ENCODE results near the gene TBC1D22A.
A peak's percentile ranks its signal among the peaks of the same experiment; 100 is the strongest.

Gene TBC1D22A

DNA sequence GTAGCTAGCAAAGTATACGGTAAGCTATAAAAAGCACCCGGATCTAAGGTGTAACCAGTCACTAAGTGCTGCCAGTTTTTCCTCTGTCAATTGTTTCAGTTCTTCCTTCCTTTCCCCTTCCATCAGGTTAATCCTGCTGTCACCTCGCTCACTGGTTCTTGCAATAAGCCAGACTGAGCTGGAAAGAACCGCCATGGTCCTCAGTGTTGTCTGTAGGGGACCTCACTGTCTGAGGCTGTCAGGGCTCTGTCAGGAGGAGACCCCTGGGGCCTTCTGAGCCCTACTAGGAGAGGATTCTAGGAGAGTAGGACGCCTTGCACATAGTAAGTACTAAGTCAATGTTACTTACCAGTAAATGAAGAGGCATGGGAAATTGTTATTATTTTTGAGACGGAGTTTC, 1.4 kb upstream of the TBC1D22A start:
- H3K36me3 ChIP-seq (ENCODE audit: control insufficient read depth in 1 of 2, insufficient read depth in 2 of 2, low read length in 2 of 2) = no peaks in the 10 kb centered on the region
- no peak overlapping the region for H3K9ac ChIP-seq (ENCODE audit: low read depth in 1 of 2, low read length in 2 of 2)
- H3K27me3 ChIP-seq (ENCODE audit: control insufficient read depth in 1 of 2, insufficient read depth in 2 of 2, low read length in 2 of 2) = no peaks in the 10 kb centered on the region
- no peak overlapping the region for H3K4me3 ChIP-seq (ENCODE audit: low read depth in 1 of 2, low read length in 2 of 2)
- peaks cover 38 to 48% of the 10 kb centered on the region in 2 donors for H3K4me1 ChIP-seq (ENCODE audit: control insufficient read depth in 1 of 2, insufficient read depth in 2 of 2, low read length in 2 of 2)
- H3K27ac ChIP-seq (ENCODE audit: low read depth, low read length) = no peak overlapping the region
- H3K9me3 ChIP-seq (ENCODE audit: control insufficient read depth in 1 of 2, low read length in 2 of 2) = peaks cover 0 to 6% of the 10 kb centered on the region in 2 donors

- Histone ChIP-seq H3K27ac (ENCODE audit: low read depth, low read length) (peak overlapping the region; percentile 88), H3K36me3 (ENCODE audit: control insufficient read depth in 1 of 2, insufficient read depth in 2 of 2, low read length in 2 of 2) (peaks cover 0 to 3% of the 10 kb centered on the region in 2 donors), H3K9ac (ENCODE audit: low read depth in 1 of 2, low read length in 2 of 2) (peak overlapping the region; percentile 91 to 98), H3K9me3 (ENCODE audit: control insufficient read depth in 1 of 2, low read length in 2 of 2) (no peaks in the 10 kb centered on the region), H3K4me1 (ENCODE audit: control insufficient read depth in 1 of 2, insufficient read depth in 2 of 2, low read length in 2 of 2) (peaks cover 38 to 48% of the 10 kb centered on the region in 2 donors), H3K27me3 (ENCODE audit: control insufficient read depth in 1 of 2, insufficient read depth in 2 of 2, low read length in 2 of 2) (no peaks in the 10 kb centered on the region), H3K4me3 (ENCODE audit: low read depth in 1 of 2, low read length in 2 of 2) (peak overlapping the region; percentile 96 to 98)
These were observed 762 bp upstream of the TBC1D22A start for GRCh38 chr22:46761539-46762237.

GRCh38 chr22:46763051-46763705, 728 bp downstream of the TBC1D22A start:
- Histone ChIP-seq H3K4me3 (ENCODE audit: low read depth in 1 of 2, low read length in 2 of 2) (peak overlapping the region; percentile 96 to 98), H3K36me3 (ENCODE audit: control insufficient read depth in 1 of 2, insufficient read depth in 2 of 2, low read length in 2 of 2) (peaks cover 0 to 6% of the 10 kb centered on the region in 2 donors), H3K9me3 (ENCODE audit: control insufficient read depth in 1 of 2, low read length in 2 of 2) (no peaks in the 10 kb centered on the region), H3K27ac (ENCODE audit: low read depth, low read length) (peak overlapping the region; percentile 89), H3K4me1 (ENCODE audit: control insufficient read depth in 1 of 2, insufficient read depth in 2 of 2, low read length in 2 of 2) (peaks cover 38 to 55% of the 10 kb centered on the region in 2 donors), H3K27me3 (ENCODE audit: control insufficient read depth in 1 of 2, insufficient read depth in 2 of 2, low read length in 2 of 2) (no peaks in the 10 kb centered on the region), H3K9ac (ENCODE audit: low read depth in 1 of 2, low read length in 2 of 2) (peak overlapping the region; percentile 91 to 98)

DNA sequence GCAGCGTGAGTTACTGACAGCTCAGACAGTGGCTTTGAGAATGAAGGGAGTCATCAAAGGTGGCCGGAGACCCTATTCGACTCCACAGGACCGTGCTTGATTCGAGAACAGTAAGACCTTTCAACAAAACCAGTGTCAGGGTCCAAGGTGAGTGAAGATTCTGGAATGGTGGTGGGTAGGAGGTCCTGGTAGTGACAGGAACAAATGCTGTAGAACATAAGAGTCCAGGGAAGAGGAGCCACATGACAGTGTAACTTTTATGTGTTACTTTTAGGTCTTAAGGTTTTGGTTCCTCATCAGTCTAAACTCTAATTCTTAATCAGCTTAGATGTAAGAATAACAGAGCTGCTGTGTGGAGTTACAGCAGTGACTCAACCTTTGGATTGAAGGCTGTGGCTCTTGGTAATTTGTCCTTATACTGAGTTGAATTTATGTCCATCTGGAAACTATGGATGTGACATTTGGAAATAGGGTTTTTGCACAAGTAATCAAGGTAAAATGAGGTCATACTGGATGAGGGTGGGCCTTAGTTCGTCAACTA, 1.8 kb downstream of the TBC1D22A start:
- no peaks in the 10 kb centered on the region for H3K27me3 ChIP-seq (ENCODE audit: control insufficient read depth in 1 of 2, insufficient read depth in 2 of 2, low read length in 2 of 2)
- H3K27ac ChIP-seq (ENCODE audit: low read depth, low read length) = no peak overlapping the region
- H3K9ac ChIP-seq (ENCODE audit: low read depth in 1 of 2, low read length in 2 of 2) = no peak overlapping the region
- no peaks in the 10 kb centered on the region for H3K9me3 ChIP-seq (ENCODE audit: control insufficient read depth in 1 of 2, low read length in 2 of 2)
- peaks cover 0 to 8% of the 10 kb centered on the region in 2 donors for H3K36me3 ChIP-seq (ENCODE audit: control insufficient read depth in 1 of 2, insufficient read depth in 2 of 2, low read length in 2 of 2)
- H3K4me3 ChIP-seq (ENCODE audit: low read depth in 1 of 2, low read length in 2 of 2) = no peak overlapping the region
- peaks cover 31 to 50% of the 10 kb centered on the region in 2 donors for H3K4me1 ChIP-seq (ENCODE audit: control insufficient read depth in 1 of 2, insufficient read depth in 2 of 2, low read length in 2 of 2)

- Histone ChIP-seq H3K4me3 (ENCODE audit: low read depth in 1 of 2, low read length in 2 of 2) (no peak overlapping the region), H3K9me3 (ENCODE audit: control insufficient read depth in 1 of 2, low read length in 2 of 2) (no peaks in the 10 kb centered on the region), H3K27ac (ENCODE audit: low read depth, low read length) (no peak overlapping the region), H3K27me3 (ENCODE audit: control insufficient read depth in 1 of 2, insufficient read depth in 2 of 2, low read length in 2 of 2) (no peaks in the 10 kb centered on the region), H3K4me1 (ENCODE audit: control insufficient read depth in 1 of 2, insufficient read depth in 2 of 2, low read length in 2 of 2) (peaks cover 35 to 51% of the 10 kb centered on the region in 2 donors), H3K36me3 (ENCODE audit: control insufficient read depth in 1 of 2, insufficient read depth in 2 of 2, low read length in 2 of 2) (peaks cover 0 to 10% of the 10 kb centered on the region in 2 donors), H3K9ac (ENCODE audit: low read depth in 1 of 2, low read length in 2 of 2) (no peak overlapping the region)
These were observed 2.5 kb downstream of the TBC1D22A start for GRCh38 chr22:46764779-46765485.

GRCh38 chr22:46766611-46767010, 4.2 kb downstream of the TBC1D22A start:
- no peak overlapping the region for H3K9ac ChIP-seq (ENCODE audit: low read depth in 1 of 2, low read length in 2 of 2)

DNA sequence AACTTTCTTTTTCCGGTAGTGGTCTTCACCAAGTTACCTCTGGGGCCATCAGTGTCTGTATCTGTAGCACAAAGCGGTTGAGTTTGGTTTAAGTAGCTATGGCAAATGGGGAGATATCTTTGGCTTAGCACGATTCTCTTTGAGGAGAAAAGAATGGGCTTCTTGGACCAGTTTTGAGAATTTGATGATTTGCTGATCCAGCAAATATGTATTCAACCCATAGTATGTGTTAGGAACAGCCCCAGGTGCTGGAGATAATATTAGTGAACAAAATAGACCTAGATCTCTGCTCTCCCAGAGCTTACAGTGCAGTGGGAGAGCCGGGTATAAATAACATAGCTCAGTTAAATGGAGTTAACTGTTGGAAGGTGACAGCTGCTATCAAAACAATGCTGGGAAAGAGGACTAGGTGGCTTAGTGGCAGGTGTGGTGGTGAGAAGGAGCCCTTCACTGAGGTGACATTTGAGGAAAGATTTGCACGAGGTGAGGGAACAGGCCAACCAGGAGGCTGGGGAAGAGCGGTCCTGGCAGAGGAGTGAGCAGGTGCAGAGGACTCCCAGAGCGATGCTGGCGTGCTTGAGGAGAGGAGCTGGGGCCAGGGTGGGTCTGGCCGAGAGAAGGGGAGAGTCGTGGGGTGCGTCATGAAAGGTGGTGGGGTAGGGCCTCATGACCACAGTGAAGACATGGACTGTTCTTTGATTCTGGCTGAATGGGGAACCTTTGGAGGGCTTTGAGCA, 5.0 kb downstream of the TBC1D22A start:
- Histone ChIP-seq H3K36me3 (ENCODE audit: control insufficient read depth in 1 of 2, insufficient read depth in 2 of 2, low read length in 2 of 2) (peaks cover 0 to 19% of the 10 kb centered on the region in 2 donors), H3K27ac (ENCODE audit: low read depth, low read length) (no peak overlapping the region), H3K4me1 (ENCODE audit: control insufficient read depth in 1 of 2, insufficient read depth in 2 of 2, low read length in 2 of 2) (peaks cover 41 to 47% of the 10 kb centered on the region in 2 donors), H3K4me3 (ENCODE audit: low read depth in 1 of 2, low read length in 2 of 2) (no peak overlapping the region), H3K9ac (ENCODE audit: low read depth in 1 of 2, low read length in 2 of 2) (no peak overlapping the region), H3K27me3 (ENCODE audit: control insufficient read depth in 1 of 2, insufficient read depth in 2 of 2, low read length in 2 of 2) (no peaks in the 10 kb centered on the region), H3K9me3 (ENCODE audit: control insufficient read depth in 1 of 2, low read length in 2 of 2) (no peaks in the 10 kb centered on the region)

More at GRCh38 chr22:46766611-46767010, 4.2 kb downstream of the TBC1D22A start:
- Histone ChIP-seq H3K27me3 (ENCODE audit: control insufficient read depth in 1 of 2, insufficient read depth in 2 of 2, low read length in 2 of 2) (no peaks in the 10 kb centered on the region), H3K36me3 (ENCODE audit: control insufficient read depth in 1 of 2, insufficient read depth in 2 of 2, low read length in 2 of 2) (peaks cover 0 to 19% of the 10 kb centered on the region in 2 donors), H3K9me3 (ENCODE audit: control insufficient read depth in 1 of 2, low read length in 2 of 2) (no peaks in the 10 kb centered on the region), H3K4me1 (ENCODE audit: control insufficient read depth in 1 of 2, insufficient read depth in 2 of 2, low read length in 2 of 2) (peaks cover 43 to 51% of the 10 kb centered on the region in 2 donors), H3K27ac (ENCODE audit: low read depth, low read length) (no peak overlapping the region), H3K4me3 (ENCODE audit: low read depth in 1 of 2, low read length in 2 of 2) (no peak overlapping the region)

GRCh38 chr22:46769191-46769675, 6.8 kb downstream of the TBC1D22A start:
- no peak overlapping the region for H3K9ac ChIP-seq (ENCODE audit: low read depth in 1 of 2, low read length in 2 of 2)
- H3K27ac ChIP-seq (ENCODE audit: low read depth, low read length) = peak overlapping the region; percentile 61
- no peaks in the 10 kb centered on the region for H3K9me3 ChIP-seq (ENCODE audit: control insufficient read depth in 1 of 2, low read length in 2 of 2)
- H3K27me3 ChIP-seq (ENCODE audit: control insufficient read depth in 1 of 2, insufficient read depth in 2 of 2, low read length in 2 of 2) = no peaks in the 10 kb centered on the region
- peaks cover 0 to 19% of the 10 kb centered on the region in 2 donors for H3K36me3 ChIP-seq (ENCODE audit: control insufficient read depth in 1 of 2, insufficient read depth in 2 of 2, low read length in 2 of 2)
- peaks cover 43 to 52% of the 10 kb centered on the region in 2 donors for H3K4me1 ChIP-seq (ENCODE audit: control insufficient read depth in 1 of 2, insufficient read depth in 2 of 2, low read length in 2 of 2)
- no peak overlapping the region for H3K4me3 ChIP-seq (ENCODE audit: low read depth in 1 of 2, low read length in 2 of 2)

DNA sequence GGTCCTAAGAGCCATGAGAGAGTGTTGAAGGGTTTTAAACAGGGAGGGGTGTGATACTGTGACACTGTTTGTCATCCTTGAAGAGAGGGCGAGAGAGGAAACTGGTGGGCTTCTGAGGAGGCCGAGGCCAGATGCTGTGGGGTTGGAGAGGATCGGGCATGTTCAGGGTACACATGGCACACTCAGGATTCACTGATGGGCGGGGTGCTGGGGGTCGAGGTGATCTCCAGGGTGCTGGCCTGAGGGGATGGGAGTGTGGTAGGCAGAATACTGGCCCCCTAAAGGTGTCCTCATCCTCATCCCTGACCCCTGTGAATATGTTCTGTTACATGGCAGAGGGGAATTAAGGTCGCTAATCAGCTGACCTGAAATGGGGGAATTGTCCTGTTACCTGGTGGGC, 7.3 kb downstream of the TBC1D22A start:
- H3K4me3 ChIP-seq (ENCODE audit: low read depth in 1 of 2, low read length in 2 of 2) = no peak overlapping the region
- H3K9me3 ChIP-seq (ENCODE audit: control insufficient read depth in 1 of 2, low read length in 2 of 2) = no peaks in the 10 kb centered on the region
- peaks cover 0 to 19% of the 10 kb centered on the region in 2 donors for H3K36me3 ChIP-seq (ENCODE audit: control insufficient read depth in 1 of 2, insufficient read depth in 2 of 2, low read length in 2 of 2)
- H3K27ac ChIP-seq (ENCODE audit: low read depth, low read length) = peak overlapping the region; percentile 61
- H3K9ac ChIP-seq (ENCODE audit: low read depth in 1 of 2, low read length in 2 of 2) = no peak overlapping the region
- H3K27me3 ChIP-seq (ENCODE audit: control insufficient read depth in 1 of 2, insufficient read depth in 2 of 2, low read length in 2 of 2) = no peaks in the 10 kb centered on the region
- peaks cover 43 to 51% of the 10 kb centered on the region in 2 donors for H3K4me1 ChIP-seq (ENCODE audit: control insufficient read depth in 1 of 2, insufficient read depth in 2 of 2, low read length in 2 of 2)

All from duodenal mucosa (tissue), 2 donors.